SH-SY5Y (cell line): Measurements from ENCODE around the gene KLHL26.

Experiments used
- GATA2 ChIP-seq: IDR thresholded peaks from 2 replicates; pipeline ENCODE4 v1.6.1; 2011; ENCODE audit warnings: mild to moderate bottlenecking, low read depth, low read length
- GATA3 ChIP-seq: IDR thresholded peaks from 2 replicates; pipeline ENCODE4 v1.6.1; 2011; ENCODE audit warnings: low read depth, mild to moderate bottlenecking, low read length, moderate library complexity

DNA sequence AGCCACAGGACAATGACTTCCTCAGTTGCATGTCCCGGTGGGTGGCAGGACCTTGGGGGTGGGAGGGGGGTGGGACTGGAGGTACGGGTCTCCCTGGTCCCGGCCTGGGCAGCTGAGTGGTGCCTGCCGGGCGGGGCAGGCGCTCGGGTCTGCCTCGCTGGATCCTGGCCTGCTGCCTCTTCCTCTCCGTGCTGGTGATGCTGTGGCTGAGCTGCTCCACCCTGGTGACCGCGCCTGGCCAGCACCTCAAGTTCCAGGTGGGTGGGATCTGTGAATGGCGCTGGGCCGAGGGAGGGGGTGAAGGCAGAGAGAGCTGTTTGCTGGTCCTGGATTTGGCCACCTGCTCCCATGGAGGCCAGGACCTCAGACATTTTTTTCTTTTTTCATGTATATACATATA, 18.6 kb upstream of the KLHL26 start:
- no peak for TF ChIP-seq GATA2
- TF ChIP-seq GATA3 = no peak
